ENCODE measurements around the gene JPH3. TPM values are rescaled to one million over a fixed set of nuclear protein-coding genes. Genes with fewer than 3 reads are reported as not detected.

The JPH3 gene
- total RNA-seq, 4 donors from 2014 or later = 0.38 TPM; not detected in 3

DNA sequence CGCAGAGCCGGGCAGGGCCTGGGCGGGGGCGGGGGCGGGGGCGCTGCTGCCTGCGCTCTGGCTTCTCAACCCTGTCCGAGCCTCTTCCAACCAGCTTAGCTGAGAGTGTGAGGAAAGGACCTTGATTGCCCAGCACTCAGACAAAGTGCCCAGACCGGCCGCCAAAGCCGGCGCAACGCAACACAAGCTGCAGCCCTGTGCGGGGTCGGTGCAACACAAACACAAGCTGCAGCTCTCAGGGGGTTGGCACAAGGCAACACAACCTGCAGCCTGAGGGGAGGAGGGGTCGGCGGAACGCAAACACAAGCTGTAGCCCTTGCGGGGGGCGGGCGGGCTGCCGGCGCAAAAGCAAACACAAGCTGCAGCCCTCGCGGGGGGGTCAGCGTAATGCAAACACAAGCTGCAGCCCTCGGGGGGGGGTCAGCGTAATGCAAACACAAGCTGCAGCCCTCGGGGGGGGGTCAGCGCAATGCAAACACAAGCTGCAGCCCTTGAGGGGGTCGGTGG is 103.5 kb downstream of the JPH3 start:
- TF ChIP-seq, protein P1, sequence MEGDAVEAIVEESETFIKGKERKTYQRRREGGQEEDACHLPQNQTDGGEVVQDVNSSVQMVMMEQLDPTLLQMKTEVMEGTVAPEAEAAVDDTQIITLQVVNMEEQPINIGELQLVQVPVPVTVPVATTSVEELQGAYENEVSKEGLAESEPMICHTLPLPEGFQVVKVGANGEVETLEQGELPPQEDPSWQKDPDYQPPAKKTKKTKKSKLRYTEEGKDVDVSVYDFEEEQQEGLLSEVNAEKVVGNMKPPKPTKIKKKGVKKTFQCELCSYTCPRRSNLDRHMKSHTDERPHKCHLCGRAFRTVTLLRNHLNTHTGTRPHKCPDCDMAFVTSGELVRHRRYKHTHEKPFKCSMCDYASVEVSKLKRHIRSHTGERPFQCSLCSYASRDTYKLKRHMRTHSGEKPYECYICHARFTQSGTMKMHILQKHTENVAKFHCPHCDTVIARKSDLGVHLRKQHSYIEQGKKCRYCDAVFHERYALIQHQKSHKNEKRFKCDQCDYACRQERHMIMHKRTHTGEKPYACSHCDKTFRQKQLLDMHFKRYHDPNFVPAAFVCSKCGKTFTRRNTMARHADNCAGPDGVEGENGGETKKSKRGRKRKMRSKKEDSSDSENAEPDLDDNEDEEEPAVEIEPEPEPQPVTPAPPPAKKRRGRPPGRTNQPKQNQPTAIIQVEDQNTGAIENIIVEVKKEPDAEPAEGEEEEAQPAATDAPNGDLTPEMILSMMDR (IDR thresholded peaks at IDR 0.05; ENCODE audit: low read depth) = no peak

DNA sequence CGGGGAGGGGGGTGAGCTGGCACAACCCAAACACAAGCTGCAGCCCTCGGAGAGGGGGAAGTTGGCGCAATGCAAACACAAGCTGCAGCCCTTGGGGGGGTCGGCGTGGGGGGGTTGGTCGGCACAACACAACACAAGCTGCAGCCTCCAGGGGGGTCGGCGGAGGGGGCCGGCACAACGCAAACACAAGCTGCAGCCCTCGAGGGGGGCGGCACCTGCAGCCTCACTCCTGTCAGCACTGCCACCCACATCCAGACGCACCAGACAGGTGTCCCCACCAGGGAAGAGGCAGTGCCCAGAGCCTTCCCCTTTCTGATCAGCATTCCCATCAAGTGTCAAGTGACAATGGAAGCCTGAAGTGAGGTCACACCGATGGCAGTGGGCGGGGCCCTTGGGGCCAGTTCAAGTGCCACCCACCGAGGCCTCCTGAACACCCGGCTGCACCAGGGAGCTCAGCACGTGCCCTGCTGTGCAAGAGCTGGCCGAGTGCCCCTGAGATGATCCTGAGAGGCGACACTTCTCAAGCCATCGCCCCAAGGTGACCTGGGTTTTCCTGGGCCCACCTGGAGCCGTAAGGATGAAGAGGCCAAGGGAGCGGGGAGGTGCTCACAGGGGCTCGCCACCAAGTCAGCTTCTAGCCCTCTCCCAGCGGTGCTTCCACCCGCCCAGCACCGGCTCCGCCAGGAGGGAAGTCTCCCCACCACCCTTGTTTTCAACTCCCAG is 104.1 kb downstream of the JPH3 start:
- TF ChIP-seq, protein P1 (IDR thresholded peaks at IDR 0.05; ENCODE audit: low read depth) = no peak

DNA sequence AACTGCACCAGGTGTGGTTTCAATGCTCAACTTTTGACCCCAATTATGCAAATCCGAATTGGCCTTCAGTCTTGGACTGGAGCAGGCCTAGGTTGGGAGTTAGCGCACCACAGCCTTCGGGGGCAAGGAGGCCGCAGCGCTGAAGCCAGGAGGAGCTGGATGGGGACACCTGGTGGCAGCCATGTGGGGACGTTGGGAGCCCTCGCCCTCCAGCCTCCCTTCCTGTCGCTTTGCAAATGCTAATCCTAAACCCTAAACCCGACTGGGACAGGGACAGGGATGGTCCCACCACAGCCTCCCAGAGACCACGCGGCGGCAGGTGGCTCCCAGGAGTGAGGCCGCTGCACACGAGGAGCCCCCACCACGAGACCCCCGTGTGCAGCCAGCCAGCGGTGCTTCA is 104.8 kb downstream of the JPH3 start:
- TF ChIP-seq, protein P1 (IDR thresholded peaks at IDR 0.05; ENCODE audit: low read depth) = no peak

GRCh38 chr16:87707714-87708580 is 105.6 kb downstream of the JPH3 start:
- TF ChIP-seq, protein P1 (IDR thresholded peaks at IDR 0.05; ENCODE audit: low read depth) = no peak

DNA sequence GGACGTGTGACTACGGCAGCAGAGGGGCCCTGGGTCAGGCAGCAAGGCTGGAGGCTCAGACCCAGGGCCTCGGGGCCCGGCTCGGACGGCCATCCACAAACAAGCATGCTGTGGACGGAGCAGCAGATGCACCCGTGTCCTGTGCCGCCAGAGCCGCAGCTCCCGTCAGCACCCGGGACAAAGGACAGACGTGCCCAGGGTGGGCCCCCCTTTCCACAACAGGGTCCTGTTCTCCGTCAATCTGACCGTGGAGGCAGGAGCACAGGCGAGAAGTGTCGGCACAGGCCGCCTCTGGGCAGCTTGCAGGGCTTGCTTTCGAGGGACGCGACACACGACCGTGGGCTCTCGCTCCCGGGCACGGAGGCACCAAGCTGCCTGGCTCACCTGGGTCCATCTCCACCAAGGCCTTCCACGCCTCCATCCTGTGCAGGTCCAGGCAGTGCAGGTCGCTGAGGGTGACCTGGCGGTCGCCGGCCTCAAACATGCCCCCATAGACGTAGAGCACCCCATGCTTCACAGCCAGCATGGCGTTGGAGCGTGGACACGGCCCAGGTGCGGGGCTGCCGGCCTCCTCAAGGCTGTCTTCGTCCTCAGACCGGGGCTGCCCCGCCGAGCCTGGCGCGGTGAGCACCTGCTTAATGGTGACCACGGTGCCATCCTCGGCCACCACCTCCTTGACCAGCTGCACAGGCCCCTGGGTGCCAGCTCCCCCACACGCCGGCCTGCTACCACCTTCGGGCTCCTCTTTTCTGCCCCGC is 106.8 kb downstream of the JPH3 start:
- TF ChIP-seq, protein P1 (IDR thresholded peaks at IDR 0.05; ENCODE audit: low read depth) = no peak

DNA sequence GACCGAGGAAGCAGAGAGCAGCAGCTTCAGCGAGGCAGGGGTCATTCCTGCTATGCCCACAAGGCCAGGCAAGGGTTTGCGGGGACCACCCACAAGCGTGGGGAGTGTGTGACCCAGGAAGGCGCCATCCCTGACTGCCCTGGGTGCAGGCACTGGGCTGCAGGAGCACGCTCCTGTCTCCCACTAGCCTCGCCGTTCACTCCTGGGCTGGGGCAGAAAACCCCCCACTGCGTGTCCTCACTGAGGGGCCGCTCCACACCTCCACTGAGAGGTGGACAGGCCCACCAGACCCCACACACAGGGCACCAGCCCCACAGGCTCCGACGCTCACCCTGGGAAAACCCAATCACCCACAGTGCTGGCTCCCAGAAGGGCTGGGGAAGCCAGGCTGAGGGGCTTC is 107.4 kb downstream of the JPH3 start:
- TF ChIP-seq, protein P1 (IDR thresholded peaks at IDR 0.05; ENCODE audit: low read depth) = no peak
